ENCODE data around the gene SETBP1.

The SETBP1 gene

GRCh38 chr18:44882163-44882868, 201.6 kb downstream of the SETBP1 start:
- DNase-seq: no peak

- no peak for DNase-seq
These were observed 203.0 kb downstream of the SETBP1 start for GRCh38 chr18:44883671-44884070.

- DNase-seq: no peak
These were observed 203.7 kb downstream of the SETBP1 start for GRCh38 chr18:44884431-44884830.

DNA sequence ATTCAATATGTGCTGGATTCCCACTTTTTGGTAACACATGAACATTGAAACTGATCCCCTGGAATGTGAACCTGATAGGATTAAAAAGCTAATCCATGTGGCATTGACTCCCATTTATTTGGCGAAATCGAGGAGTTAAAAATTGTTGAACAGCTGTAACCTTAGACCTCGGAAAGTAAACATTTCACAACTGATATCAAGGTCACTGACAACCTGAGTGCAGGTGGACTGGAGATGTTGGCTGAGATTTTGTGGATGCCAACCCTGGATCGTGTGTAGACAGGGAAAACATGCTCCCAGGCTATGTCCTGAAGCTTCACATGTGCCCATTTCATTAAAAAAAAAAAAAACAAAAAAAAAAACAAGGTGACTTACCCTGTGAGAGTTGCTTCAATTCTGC, 204.8 kb downstream of the SETBP1 start:
- DNase-seq: no peak

DNA sequence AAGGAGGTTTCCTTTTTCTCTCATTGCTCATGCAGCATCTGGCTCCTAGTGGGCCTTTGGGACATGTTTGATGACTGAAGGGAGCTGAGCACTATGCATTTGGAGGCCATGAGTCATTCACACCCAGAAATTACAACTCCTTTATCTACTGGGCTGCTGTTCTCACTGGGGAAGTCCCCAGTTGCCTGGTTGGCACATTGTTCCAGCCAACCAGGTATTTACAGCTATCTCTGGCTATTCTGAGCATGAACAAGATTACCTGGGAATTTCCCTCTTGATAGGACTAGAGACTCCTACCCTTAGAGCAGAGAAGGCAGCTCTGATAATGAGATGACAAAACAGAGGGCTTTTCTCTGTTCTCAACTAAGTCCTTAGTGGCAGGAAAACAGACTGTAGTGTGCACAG, 206.5 kb downstream of the SETBP1 start:
- DNase-seq: peak; percentile 85

GRCh38 chr18:44889111-44889510, 208.4 kb downstream of the SETBP1 start:
- no peak for DNase-seq

GRCh38 chr18:44893045-44893706, 212.5 kb downstream of the SETBP1 start:
- DNase-seq: no peak

GRCh38 chr18:44893966-44894365, 213.3 kb downstream of the SETBP1 start:
- no peak for DNase-seq

DNA sequence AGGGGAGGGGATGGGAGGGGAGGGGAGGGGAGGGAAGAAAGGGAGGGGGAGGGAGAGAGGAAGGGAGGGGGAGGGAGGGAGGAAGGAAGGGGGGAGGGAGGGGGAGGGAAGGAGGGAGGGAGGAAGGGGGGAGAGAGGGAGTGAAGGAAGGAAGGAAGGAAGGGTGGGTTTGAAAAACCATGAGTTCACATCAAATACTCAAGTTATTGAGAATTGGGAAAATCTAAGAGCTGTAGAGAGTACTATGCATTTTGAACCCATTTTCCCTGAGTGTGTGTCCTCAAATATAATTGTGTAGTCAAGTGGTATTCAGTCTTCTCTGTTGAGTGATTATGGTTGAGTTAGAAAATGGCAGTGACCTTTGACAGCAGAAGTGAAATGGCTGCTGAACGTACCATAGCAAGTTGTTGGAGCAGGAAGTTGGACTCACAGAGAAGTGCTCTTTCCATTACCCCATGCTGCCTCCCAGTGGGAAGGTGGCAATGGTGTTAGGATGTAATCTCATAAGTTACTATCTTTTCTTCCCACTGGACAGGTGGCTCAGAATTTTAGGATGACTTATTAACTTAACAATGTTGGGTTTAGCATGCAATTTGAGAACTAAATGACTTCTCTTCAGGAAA, 214.6 kb downstream of the SETBP1 start:
- no peak for DNase-seq

DNA sequence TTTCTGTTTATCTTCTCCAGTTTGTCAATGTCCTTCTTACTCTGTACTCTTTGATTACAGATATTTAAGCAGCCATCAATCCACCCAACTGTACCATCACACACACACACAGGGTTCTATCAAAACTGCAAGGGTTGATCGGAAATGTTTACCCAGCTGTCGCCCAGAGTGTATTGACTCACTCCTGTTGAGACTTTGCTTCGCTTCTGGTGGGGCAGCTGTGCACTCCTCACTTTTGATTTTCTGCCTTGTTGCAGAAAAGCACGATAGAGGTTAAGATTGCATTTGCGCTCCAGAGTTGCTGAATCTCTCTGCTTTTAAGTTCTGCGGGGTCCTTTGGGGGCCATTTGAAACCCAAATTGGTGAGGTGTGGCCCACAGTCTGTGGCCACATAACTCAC, 216.2 kb downstream of the SETBP1 start:
- DNase-seq: no peak

DNA sequence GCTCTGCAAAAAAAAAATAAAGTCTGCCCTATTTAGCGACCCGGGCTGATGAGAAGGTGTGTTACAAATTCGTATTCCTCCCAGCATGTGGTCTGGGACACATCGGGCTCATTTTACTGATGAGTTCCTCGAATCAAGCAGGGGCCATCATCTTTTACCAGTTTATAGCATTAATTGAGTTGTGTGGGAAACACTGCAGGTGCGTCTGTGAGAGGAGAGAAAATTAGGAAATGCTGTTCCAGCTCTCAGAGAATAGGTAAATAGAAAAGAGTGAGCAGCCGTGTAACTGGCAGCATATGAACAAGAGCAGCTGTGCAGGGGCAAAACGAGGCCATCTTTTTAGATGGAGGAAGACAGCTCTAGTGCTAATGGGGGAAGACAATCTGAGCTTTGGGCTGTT, 216.7 kb downstream of the SETBP1 start:
- DNase-seq: no peak

GRCh38 chr18:44897816-44898215, 217.1 kb downstream of the SETBP1 start:
- no peak for DNase-seq

DNA sequence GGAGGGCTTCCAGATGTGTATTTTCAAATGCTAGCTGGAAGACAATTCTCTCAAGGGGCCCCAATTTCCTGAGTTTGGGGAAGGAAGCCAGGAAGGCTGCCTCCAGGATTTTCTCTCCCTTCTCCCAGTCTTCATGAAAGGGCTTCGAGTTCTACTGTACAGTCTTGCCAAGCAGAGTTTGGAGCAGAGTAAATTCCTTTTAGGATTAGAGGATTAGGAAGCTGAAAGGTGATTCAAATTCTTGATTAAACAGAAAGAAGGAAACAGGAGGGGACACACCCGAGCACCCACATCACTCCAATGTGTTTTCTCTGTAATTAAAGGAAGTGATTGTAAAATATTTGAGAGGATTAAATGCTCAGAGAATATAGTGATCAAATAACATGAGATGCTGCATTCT, 217.8 kb downstream of the SETBP1 start:
- DNase-seq: no peak

DNA sequence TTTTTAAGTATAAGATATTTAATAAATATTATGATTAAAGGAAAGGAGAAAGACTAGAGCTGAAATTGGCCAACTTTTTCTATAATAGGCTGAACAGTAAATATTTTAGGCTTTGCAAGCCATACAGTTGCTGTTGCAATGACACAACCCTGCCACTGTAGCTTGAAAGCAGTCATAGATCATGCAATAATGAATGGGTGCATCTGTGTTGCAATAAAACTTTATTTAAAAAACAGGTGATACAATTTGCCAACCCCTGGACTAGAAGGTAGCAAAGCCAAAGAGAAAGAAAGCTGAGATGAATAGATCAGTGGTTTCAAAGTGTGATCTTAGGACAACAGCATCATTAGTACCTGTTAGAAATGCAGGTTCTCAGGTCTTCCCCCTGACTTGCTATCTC, 219.1 kb downstream of the SETBP1 start:
- DNase-seq: no peak

- no peak for DNase-seq
These were observed 219.9 kb downstream of the SETBP1 start for GRCh38 chr18:44900627-44901026.

DNA sequence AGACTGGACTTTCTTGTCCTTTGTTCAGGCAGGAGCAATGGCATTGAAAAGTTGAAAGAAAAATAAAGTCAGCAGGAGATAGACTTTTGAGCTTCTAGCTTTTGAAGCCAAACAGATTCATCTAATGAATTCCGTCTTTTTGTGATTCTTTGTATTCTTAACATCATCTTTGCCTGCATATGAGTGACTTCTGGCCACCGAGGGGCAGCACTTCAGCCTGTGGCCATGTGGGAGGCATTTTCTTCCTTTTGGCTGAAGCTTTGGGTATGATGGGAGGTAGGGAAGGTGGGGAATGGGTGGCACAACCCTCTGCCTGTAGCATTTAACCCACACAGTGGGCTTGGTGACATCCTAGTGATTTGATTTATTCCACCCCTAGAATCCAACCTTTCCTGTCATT, 220.6 kb downstream of the SETBP1 start:
- no peak for DNase-seq

- no peak for DNase-seq
These were observed 222.6 kb downstream of the SETBP1 start for GRCh38 chr18:44903327-44903726.

GRCh38 chr18:44904768-44905167, 224.1 kb downstream of the SETBP1 start:
- no peak for DNase-seq

DNA sequence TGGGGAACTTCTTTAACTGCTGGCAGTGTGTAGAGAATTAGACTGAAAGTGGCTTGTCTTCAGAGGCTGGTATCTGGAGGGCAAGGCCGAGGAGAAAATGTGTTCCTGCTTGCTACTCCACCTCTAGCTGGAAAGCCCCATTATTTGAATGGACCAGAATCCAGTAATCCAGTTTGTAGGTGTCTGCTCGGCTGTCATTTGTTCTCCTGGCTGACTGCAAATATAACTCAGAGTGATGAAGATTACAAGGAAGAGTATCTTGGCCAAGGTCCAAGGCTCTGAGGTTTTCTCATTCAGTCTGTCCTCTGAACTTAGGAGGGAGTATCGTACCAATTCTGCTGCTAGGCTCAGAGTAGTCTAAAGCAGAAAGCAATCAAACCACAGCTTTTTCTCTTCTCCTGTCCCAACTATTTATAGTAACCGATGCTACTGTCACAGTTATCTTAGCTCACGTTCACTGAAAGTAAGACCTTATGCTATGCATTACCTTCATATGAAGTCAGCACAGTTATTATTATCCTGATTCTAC, 228.6 kb downstream of the SETBP1 start:
- no peak for DNase-seq

DNA sequence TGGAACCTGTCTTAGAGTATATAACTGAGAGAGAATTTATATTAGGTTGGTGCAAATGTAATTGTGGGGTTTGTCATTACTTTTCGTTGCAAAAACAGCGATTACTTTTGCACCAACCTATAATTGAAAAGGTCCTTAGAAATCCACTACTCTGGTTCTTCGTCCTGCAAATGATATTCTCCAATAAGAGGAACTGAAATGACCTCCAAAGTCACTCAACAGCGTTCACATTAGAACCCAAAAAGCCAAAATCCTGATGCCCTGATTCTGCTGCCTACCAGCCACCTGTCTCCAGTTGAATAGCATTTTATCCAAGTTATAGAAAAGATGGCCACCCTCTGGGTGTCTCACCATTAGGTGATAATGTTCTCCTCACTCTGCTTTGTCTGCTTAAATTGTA, 230.6 kb downstream of the SETBP1 start:
- no peak for DNase-seq

DNA sequence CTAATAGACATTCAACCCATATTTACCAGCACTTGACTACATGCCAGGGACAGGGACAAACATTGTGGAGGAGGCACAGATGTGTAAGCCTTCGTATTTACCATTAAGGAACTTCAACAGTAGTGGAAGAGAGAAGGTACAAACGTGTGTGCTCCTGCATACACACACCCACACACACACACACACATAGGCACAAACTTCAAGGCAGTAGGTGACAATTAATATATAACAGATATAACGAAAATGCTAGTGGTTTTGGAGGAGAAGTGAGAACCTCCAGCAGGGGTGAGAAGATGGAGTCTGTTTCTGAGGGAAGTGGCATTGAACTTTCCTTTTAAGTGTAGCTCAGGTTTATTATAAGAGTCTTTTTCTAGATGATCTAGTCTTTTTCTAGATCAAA, 231.1 kb downstream of the SETBP1 start:
- no peak for DNase-seq

DNA sequence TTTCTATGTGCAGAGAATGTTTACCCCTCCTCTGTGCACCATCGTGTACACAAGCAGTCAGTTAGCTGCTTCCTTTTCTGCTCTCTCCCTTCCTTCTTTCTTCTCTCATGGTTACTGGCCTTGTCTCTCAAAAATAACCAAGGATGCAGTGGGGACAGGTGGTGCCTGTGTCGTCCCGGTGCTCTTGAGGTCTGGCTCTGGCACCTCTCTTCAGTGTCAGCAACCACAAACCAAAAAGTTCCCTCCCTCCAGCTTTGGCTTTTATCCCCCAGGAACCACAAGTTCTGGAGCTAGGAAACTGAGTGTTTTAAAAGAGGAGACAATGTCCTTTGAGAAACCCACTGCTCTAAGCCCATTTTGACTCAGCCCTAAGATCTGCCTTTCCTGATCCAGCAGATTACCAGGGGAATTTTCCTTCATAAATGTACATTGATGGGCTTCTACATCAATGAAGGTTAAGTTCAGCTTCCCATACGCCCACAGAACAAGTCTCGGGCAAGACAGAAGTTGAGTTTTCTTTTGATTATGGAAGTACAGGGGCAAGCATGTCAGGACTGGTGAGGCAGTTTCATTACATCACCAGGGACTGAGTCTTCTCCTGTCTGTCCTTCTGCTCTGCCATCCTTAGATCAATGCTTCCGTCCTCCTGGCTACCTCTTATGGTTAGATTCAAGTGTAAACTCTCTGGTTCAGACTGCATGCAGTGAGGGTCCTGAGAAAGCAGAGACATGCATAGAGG, 232.2 kb downstream of the SETBP1 start:
- no peak for DNase-seq

GRCh38 chr18:44914028-44914427, 233.3 kb downstream of the SETBP1 start:
- no peak for DNase-seq

Measured in islet precursor cell (in vitro differentiated cells).